Activated CD8-positive, alpha-beta T cell treated with anti-CD3 and anti-CD28 coated beads for 36 hours (primary cell): Measurements from ENCODE around the gene SRP14. TPM values are rescaled to one million over a fixed set of nuclear protein-coding genes. Genes with fewer than 3 reads are reported as not detected.
A peak's percentile ranks its signal among the peaks of the same experiment; 100 is the strongest.

Experiments
- ATAC-seq: fragments of 200-7000 bp; cut with Tn5 transposase; one replicate; pipeline ENCODE4 v1.10.0; 2021; ENCODE audit warnings: mild to moderate bottlenecking, moderate library complexity
- CTCF ChIA-PET: fragments of 350-600 bp; sonication (Branson Sonifier 250); formaldehyde crosslinking; loops from one replicate; lab custom pipeline; 2021; ENCODE audit warnings: antibody characterized with exemption; lab: Charles Lee
- POLR2A ChIA-PET: fragments of 350-600 bp; sonication (Branson Sonifier 250); formaldehyde crosslinking; loops from one replicate; lab custom pipeline; 2021; ENCODE audit warnings: antibody characterized with exemption; lab: Charles Lee
- DNase-seq: peaks from one replicate; pipeline ENCODE4 v3.0.0-alpha.2; 2020
- H3K27ac Mint-ChIP-seq: one replicate; pipeline ENCODE4 v1.8.0; 2021; ENCODE audit warnings: mild to moderate bottlenecking, mixed read lengths
- H3K27me3 Mint-ChIP-seq: one replicate; pipeline ENCODE4 v1.8.0; 2021; ENCODE audit warnings: mixed read lengths
- H3K36me3 Mint-ChIP-seq: one replicate; pipeline ENCODE4 v1.8.0; 2021; ENCODE audit warnings: low read depth, mixed read lengths
- H3K4me1 Mint-ChIP-seq: one replicate; pipeline ENCODE4 v1.8.0; 2021; ENCODE audit warnings: low read depth, mixed read lengths
- H3K4me3 Mint-ChIP-seq: one replicate; pipeline ENCODE4 v1.8.0; 2021; ENCODE audit warnings: mild to moderate bottlenecking, moderate library complexity, mixed read lengths
- H3K9me3 Mint-ChIP-seq: one replicate; pipeline ENCODE4 v1.8.0; 2021; ENCODE audit warnings: mixed read lengths
- intact Hi-C: fragments of 100-400 bp; cut with micrococcal nuclease; formaldehyde crosslinking; loops from one replicate; pipeline ENCODE4 v1.10.0; 2022
- total RNA-seq, 2 experiments: library from RNA; stranded (reverse); gene quantifications; one replicate each; pipeline ENCODE4 v1.2.3, GENCODE V29; 2021
- TF ChIP-seq, protein P1 (sequence below): fragments of 200-600 bp; IDR thresholded peaks from one replicate; pipeline ENCODE4 v1.8.0; 2022; ENCODE audit warnings: antibody characterized with exemption, mild to moderate bottlenecking

The SRP14 gene
- total RNA-seq, 2 experiments from 2014 or later, result 147 to 152 TPM

DNA sequence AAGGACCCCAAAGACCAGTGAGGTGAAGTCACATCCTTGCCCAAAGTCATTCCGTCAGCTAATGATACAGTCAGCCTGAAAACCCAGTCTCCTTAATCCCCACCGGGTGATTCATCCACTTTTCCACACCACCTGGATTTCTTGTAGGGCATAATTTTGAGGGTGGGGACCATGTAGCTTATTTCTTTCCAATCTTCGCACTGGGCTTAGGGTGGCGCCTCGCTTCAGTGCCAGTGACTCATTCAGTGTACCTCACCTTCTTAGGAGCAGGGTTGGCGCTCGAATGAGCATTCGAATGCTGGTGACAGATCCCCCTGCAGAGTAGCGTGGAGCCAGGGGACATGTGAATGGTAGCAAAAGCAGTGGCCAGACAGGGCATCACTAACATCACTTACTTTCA lies 45.7 kb upstream of the SRP14 start:
- H3K9me3 Mint-ChIP-seq, result no peaks in the 10 kb centered on the region
- intact Hi-C loops, result no loop called here
- DNase-seq, result no peak
- no peaks in the 10 kb centered on the region for H3K36me3 Mint-ChIP-seq
- TF ChIP-seq, protein P1, sequence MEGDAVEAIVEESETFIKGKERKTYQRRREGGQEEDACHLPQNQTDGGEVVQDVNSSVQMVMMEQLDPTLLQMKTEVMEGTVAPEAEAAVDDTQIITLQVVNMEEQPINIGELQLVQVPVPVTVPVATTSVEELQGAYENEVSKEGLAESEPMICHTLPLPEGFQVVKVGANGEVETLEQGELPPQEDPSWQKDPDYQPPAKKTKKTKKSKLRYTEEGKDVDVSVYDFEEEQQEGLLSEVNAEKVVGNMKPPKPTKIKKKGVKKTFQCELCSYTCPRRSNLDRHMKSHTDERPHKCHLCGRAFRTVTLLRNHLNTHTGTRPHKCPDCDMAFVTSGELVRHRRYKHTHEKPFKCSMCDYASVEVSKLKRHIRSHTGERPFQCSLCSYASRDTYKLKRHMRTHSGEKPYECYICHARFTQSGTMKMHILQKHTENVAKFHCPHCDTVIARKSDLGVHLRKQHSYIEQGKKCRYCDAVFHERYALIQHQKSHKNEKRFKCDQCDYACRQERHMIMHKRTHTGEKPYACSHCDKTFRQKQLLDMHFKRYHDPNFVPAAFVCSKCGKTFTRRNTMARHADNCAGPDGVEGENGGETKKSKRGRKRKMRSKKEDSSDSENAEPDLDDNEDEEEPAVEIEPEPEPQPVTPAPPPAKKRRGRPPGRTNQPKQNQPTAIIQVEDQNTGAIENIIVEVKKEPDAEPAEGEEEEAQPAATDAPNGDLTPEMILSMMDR, result no peak
- ATAC-seq, result no peak
- H3K4me3 Mint-ChIP-seq, result no peak overlapping the region
- H3K27ac Mint-ChIP-seq, result no peak overlapping the region
- CTCF ChIA-PET, result interaction anchor here (0.7 kb wide), 1 partner anchor 22 kb away, joined by 3 read pairs; no protein-coding TSS in a partner anchor
- H3K27me3 Mint-ChIP-seq, result peaks cover 29% of the 10 kb centered on the region
- POLR2A ChIA-PET, result interaction anchor here (1.1 kb wide), 1 partner anchor 32 kb away, joined by 3 read pairs; no protein-coding TSS in a partner anchor
- peaks cover 42% of the 10 kb centered on the region for H3K4me1 Mint-ChIP-seq

DNA sequence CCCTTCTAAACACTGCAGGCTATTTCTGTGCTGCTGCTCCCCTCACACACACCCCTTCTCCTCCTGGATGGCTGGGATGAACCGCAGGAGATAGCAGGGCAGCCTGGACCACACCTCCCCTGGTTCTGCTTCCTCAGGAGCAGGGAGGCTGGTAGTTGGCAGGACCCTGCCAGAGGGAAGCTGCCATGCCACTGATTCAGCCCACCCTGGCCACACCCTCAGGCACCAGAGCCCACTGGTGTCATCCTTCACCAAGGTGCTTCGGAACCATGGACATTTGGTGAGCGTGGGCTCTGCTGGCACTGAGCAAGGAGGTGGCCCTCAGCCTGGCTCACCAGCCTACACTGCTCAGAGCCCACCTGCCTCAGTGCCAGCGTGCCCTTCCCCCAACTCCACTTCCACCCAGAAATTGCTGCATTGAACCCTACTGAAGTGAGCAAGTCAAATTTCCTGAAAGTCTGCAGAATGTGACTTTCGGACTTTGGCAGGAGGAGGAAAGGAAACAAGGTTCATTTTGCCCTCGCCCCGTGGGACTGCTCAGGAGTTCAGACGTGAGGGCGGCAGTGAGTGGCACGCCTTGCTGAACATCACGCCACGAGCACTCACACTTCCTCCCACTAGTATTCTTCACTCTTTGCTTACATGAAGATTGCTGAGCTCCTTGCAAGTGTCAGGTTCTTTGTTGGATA lies 43.4 kb upstream of the SRP14 start:
- ATAC-seq (no peak), DNase-seq (no peak)
- ChIA-PET POLR2A (interaction anchor here (1.2 kb wide), 1 partner anchor 14 kb away, joined by 3 read pairs; no protein-coding TSS in a partner anchor), CTCF (interaction anchor here (1.4 to 1.5 kb wide), 2 partner anchors 12 to 22 kb away, joined by 3 to 5 read pairs; no protein-coding TSS in a partner anchor)
- Mint-ChIP-seq H3K36me3 (no peaks in the 10 kb centered on the region), H3K4me1 (peaks cover 42% of the 10 kb centered on the region), H3K27ac (no peak overlapping the region), H3K9me3 (no peaks in the 10 kb centered on the region), H3K27me3 (peaks cover 29% of the 10 kb centered on the region), H3K4me3 (no peak overlapping the region)
- TF ChIP-seq, protein P1, result no peak
- intact Hi-C loops, result no loop called here

DNA sequence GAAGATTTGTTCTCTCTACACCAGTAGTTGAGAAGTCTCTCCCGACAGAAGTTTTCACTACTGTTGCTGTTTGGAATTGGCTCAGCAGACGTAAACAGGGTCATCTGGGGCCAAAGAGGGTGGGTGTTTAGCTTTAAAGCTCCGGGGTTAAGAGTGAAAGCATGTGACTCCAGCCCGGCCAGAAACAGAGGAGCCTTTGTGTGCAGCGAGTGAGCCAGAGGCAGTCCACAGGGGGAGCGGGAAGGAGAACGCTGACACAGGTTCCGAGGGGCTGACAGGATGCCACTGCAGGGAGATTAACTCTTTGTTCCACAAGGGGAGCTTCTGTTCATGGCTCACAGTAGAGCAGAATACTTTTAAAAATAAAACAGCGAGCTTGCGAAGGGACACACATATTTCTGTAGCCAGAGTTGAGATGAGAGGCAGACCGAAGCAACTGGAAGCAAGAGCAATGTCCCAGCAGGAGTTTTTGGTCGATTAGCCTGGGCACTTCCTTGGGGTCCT lies 42.8 kb upstream of the SRP14 start:
- TF ChIP-seq, protein P1, result no peak
- Mint-ChIP-seq H3K27me3 (peaks cover 29% of the 10 kb centered on the region), H3K36me3 (no peaks in the 10 kb centered on the region), H3K9me3 (no peaks in the 10 kb centered on the region), H3K4me1 (peaks cover 42% of the 10 kb centered on the region), H3K4me3 (peak overlapping the region; percentile 37), H3K27ac (no peak overlapping the region)
- POLR2A ChIA-PET, result interaction anchor here (1.1 to 1.2 kb wide), 2 partner anchors 15 to 27 kb away, joined by 3 read pairs; no protein-coding TSS in a partner anchor
- peak; percentile 57 for ATAC-seq
- intact Hi-C loops, result no loop called here
- CTCF ChIA-PET, result interaction anchor here (0.9 to 1.5 kb wide), 3 partner anchors 12 to 34 kb away, joined by 3 to 5 read pairs (median 3); no protein-coding TSS in a partner anchor
- no peak for DNase-seq

DNA sequence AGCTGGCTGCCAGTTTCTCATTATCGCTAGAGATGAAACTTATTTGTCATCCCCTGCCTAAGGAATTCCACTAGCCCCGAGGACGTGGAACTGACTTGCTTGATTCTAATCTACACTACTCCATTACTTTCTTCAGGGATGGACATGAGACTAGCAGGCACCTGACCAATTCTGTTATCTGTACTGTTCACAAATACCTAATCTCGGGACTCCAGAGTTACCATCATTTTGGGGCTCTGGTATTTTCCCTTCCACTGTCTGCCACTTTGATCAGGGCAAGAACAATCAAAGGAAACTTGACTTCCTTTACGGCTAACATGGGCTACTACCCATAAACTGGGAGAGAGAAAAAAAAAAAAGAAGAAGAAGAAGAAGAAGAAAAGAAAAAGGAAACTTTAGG lies 41.9 kb upstream of the SRP14 start:
- peaks cover 28% of the 10 kb centered on the region for H3K27me3 Mint-ChIP-seq
- POLR2A ChIA-PET, result interaction anchor here (1.1 kb wide), 1 partner anchor 26 kb away, joined by 3 read pairs; no protein-coding TSS in a partner anchor

More for the DNA sequence above, 41.9 kb upstream of the SRP14 start:
- Mint-ChIP-seq H3K4me3 (no peak overlapping the region), H3K9me3 (no peaks in the 10 kb centered on the region), H3K36me3 (no peaks in the 10 kb centered on the region), H3K4me1 (peaks cover 42% of the 10 kb centered on the region), H3K27ac (no peak overlapping the region)
- no peak for DNase-seq
- intact Hi-C loops, result no loop called here
- CTCF ChIA-PET, result interaction anchor here (0.9 to 1.5 kb wide), 2 partner anchors 11 to 33 kb away, joined by 3 read pairs; no protein-coding TSS in a partner anchor
- no peak for ATAC-seq
- TF ChIP-seq, protein P1, result no peak
